Activated CD4-positive, alpha-beta T cell treated with anti-CD3 and anti-CD28 coated beads, Interleukin-2, Interleukin-6, amounts not matched to agents 100 ng/mL and 50 ng/mL, durations not matched to agents 16 hours and 8 hours (primary cell): ENCODE measurements around the gene FOXE3.
"Not testable (repeated sequence)": the region's sequence is repeated elsewhere in the genome, so short reads cannot be mapped to it uniquely, and the experiment has no call there.

Experiments used
- DNase-seq: peaks from one replicate; pipeline ENCODE4 v3.0.0-alpha.2; 2020

Gene FOXE3

DNA sequence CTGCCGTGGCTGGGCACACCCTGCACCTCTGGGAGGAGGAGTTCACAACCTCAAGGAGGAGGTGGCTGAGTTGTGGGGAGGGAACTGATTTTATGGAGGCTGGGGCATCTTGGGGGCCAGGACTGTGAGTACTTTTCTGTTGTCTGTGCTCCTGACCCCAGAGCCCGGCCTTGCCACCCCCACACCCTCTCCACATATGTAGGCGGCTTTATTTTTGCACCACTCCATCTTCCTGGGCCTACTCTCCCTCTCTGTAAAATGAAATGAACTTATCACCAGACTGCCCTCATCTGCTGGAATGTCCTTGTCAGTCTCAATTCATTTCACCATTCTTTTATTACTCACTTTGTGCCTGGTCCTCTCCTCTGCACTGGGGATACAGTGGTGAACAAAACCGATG, 34.5 kb downstream of the FOXE3 start:
- DNase-seq, result no peak

DNA sequence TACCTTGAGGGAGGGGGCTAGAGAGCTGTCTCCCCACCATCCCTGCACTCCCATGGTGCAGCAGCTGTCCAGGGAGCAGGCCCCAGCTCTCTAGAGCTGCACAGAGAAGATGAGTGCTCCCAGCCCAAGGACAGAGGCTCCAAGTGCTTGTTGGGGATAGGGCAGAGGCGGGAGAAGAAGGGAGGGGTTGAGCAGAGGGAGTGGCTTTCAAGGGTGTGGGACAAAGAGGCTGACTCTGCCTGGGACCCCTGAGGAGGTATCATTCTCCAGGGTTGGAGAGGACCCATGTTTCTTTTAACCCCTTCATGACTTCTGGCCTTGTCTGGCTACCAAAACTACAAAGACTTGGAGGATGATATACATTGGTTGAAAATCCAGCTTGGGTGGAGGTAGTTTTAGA, 36.3 kb downstream of the FOXE3 start:
- no peak for DNase-seq

DNA sequence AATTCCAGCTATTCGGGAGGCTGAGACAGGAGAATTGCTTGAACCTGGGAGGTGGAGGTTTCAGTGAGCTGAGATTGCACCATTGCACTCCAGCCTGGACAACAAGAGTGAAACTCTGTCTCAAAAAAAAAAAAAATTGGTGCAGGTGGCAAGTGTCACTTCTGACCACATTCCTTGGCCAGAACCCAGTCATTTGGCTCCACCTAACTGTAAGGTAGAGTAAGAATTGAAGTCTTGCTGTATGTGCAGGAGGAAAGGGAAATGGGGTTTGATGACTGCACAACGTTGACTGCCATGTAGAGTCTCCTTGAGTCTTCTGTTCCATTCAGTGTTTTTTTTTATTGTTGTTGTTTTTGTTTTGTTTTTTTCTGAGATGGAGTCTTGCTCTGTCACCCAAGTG, 37.8 kb downstream of the FOXE3 start:
- not testable (repeated sequence) for DNase-seq

DNA sequence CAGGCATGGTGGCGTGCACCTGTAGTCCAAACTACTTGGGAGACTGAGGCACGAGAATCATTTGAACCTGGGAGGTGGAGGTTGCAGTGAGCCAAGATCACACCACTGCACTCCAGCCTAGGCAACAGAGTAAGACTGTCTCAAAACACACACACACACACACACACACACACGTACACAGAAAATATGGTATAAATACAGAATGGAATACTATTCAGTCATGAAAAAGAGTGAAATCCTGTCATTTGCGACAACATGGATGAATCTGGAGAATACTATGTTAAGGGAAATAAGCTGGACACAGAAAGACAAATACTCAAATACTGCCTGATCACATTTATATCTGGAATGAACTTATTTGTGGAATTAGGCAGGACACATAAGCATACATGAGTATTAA, 40.2 kb downstream of the FOXE3 start:
- DNase-seq, result no peak

DNA sequence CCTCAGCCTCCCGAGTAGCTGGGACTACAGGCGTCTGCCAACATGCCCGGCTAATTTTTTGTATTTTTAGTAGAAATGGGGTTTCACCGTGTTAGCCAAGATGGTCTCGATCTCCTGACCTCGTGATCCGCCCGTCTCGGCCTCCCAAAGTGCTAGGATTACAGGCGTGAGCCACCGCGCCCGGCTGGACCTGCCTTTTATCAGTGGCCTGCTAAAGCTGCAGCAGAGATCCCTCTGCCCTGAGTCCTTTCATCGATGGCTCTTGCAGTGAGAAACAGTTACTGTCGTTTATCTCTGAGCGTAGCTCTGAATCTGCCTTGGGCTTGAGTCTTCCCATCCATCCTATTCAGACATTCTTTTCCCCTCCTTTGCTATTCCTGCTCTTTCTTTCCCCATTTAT, 41.5 kb downstream of the FOXE3 start:
- not testable (repeated sequence) for DNase-seq

DNA sequence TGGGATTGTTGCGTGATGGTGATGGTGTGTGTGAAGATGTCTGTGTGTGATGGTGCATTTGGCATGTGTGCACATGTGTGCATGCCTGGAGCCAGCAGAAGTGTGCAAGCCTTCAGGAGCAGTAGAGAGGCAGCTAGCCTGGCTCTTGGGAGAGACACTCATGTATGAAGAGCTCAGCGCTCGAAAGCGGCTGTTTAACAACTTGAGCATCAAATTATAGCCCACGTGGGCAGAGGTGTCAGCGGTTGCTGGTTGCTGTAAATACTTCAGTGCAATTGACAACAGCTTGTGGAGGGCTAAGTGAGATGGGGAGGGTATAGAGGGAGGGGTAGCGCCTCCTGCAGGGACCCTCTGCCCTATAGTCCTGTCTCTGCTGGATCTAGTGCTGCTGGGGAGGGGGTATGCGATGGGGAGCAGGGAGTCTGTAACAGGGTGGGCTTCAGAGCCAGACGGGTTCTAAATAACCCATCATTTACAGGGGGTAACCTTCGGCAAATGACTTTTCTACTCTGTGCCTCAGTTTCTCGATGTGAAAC, 43.2 kb downstream of the FOXE3 start:
- DNase-seq, result no peak

DNA sequence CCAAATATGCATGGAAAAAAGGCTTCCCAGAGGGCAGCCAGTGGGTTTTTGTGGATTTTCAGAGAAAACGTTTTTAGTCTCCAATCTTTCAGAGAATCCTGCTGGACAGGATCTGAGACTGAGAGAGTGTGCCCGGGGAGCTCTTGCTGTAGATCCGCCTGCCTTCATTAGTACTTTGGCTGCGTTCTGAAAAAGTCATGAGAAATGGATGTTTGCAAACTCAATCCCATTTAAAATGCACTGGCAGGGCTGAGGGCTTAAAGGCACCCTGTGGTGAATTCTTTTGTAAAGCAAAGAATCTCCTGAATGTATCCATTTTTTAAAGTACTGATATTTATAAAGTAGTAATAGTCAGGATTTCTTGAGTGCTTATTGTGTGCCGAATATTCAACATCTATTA, 44.0 kb downstream of the FOXE3 start:
- no peak for DNase-seq

DNA sequence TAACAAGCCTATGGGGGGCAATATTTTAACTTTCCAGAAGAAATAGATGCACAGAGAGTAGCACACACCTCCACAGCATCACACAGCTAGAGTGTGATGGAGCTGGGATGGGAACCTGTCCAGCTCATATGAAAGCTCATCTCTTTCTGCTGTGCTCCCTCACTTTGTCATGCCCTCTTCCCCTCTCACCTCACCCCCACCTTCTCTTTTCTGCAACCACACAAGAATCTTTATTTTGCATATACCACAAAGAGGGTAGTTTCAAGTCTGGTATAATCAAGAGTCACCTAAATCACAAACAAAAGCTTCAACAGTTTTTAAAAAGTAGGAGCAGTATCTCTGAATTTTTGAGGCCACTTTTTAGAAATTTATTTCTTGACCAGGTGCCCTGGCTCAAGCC, 44.4 kb downstream of the FOXE3 start:
- no peak for DNase-seq

DNA sequence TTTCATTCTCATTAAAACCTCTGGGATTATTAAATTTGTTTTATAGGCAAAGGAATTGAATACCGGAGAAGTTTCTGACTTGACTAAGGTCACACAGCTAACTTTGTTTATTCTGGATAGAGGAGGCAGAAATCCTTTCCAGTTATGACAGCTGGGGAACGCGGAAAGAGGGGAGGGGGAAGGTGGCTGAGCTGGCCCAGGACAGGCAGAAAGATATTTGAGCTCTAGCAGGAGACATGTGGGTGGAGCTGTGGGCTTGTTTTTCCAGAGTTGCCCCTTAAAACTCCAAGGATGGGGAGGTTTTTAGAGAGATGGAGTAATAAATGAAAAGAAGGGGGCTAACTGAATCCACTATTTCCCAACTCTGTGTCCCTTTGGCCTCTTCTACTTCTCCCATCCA, 49.5 kb downstream of the FOXE3 start:
- DNase-seq, result no peak
